ENCODE measurements around the gene DIAPH2.

DIAPH2 gene

DNA sequence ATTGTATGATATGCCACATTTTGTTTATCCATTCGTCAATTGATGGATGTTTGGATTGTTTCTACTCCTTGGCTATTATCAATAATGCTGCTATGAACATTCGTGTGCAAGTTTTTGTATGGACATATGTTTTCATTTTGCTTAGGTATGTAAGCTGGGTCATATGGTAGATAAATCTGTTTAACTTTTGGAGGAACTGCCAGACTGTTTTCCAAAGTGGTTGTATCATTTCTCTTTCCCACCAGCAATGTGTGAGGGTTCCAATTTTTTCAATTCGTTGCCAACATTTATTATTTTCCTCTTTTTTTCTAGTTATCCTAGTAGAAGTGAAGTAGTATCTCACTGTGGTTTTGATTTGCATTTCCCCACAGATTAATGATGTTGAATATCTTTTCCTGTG, 71.8 kb downstream of the DIAPH2 start:
- ChIA-PET CTCF (no interaction called here), POLR2A (no interaction called here)
- TF ChIP-seq, protein P1, sequence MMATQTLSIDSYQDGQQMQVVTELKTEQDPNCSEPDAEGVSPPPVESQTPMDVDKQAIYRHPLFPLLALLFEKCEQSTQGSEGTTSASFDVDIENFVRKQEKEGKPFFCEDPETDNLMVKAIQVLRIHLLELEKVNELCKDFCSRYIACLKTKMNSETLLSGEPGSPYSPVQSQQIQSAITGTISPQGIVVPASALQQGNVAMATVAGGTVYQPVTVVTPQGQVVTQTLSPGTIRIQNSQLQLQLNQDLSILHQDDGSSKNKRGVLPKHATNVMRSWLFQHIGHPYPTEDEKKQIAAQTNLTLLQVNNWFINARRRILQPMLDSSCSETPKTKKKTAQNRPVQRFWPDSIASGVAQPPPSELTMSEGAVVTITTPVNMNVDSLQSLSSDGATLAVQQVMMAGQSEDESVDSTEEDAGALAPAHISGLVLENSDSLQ (IDR thresholded peaks at IDR 0.05) = no peak
- TF ChIP-seq NFRKB (IDR thresholded peaks at IDR 0.05) (no peak), FOXA1 (IDR thresholded peaks at IDR 0.05) (no peak), LEF1 (IDR thresholded peaks at IDR 0.05; ENCODE audit: borderline replicate concordance) (no peak), ZNF384 (IDR thresholded peaks at IDR 0.05) (no peak), BHLHE40 (IDR thresholded peaks at IDR 0.05; ENCODE audit: borderline replicate concordance) (no peak), FOXK2 (IDR thresholded peaks at IDR 0.05) (no peak), L3MBTL2 (conservative IDR thresholded peaks at IDR 0.05) (no peak), ELF4 (IDR thresholded peaks at IDR 0.05) (no peak), TARDBP (IDR thresholded peaks at IDR 0.05) (no peak), HDGF (IDR thresholded peaks at IDR 0.05; ENCODE audit: borderline replicate concordance) (no peak), ARNT (IDR thresholded peaks at IDR 0.05) (no peak), FOXM1 (IDR thresholded peaks at IDR 0.05; ENCODE audit: borderline replicate concordance) (no peak), SP1 (IDR thresholded peaks at IDR 0.05) (no peak), CTBP1 (IDR thresholded peaks at IDR 0.05; ENCODE audit: borderline replicate concordance) (no peak), SUZ12 (IDR thresholded peaks at IDR 0.05) (no peak)
- DNase-seq (ENCODE audit: extremely low spot score) = no peak

DNA sequence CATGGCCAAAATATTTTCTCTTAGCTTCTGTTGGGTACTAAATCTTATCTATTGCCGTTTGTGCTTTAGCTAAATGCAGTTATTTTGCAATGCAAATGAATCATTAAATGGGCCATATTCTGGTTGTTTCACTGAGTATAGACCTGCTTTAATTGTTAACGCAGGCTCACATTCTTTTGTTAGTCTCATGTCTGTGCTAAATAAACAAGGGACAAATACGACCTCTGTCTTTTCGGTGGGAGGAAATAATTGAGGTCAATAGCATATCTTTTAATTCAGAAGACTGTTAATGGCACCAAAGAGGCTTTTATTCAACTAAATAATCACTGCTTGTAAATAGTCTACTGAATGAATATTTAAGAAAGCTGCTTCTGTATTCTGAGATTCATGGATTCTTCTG, 76.9 kb downstream of the DIAPH2 start:
- POLR2A ChIA-PET = no interaction called here
- TF ChIP-seq FOXM1 (IDR thresholded peaks at IDR 0.05; ENCODE audit: borderline replicate concordance) (no peak), ELF4 (IDR thresholded peaks at IDR 0.05) (no peak), FOXA1 (IDR thresholded peaks at IDR 0.05) (no peak), SP1 (IDR thresholded peaks at IDR 0.05) (no peak), TARDBP (IDR thresholded peaks at IDR 0.05) (no peak), CTBP1 (IDR thresholded peaks at IDR 0.05; ENCODE audit: borderline replicate concordance) (no peak), BHLHE40 (IDR thresholded peaks at IDR 0.05; ENCODE audit: borderline replicate concordance) (no peak), ZNF384 (IDR thresholded peaks at IDR 0.05) (no peak)
- TF ChIP-seq, protein P1 (IDR thresholded peaks at IDR 0.05) = no peak
- no peak for DNase-seq (ENCODE audit: extremely low spot score)
- CTCF ChIA-PET = no interaction called here

DNA sequence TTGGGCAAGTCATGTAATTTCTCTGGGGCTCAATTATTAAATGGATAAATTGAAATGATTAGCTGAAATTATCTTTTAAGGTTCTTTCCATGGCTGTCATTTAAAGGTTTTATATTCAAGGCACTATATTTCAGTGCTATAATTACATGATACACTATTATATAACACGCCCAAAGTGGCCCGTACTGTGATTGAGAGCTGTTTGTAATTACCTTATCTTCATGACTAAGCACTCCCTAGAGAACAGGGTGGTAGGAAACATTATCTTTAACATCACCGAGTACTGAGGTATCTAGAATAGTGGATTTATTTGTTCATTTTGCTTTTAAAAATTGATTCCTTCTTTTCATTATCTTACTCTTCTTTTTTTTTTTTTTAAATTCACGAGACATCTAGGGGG, 79.0 kb downstream of the DIAPH2 start:
- ChIA-PET CTCF (no interaction called here), POLR2A (no interaction called here)
- no peak for DNase-seq (ENCODE audit: extremely low spot score)
- TF ChIP-seq CTBP1 (IDR thresholded peaks at IDR 0.05; ENCODE audit: borderline replicate concordance) = no peak
- TF ChIP-seq FOXA1 (IDR thresholded peaks at IDR 0.05) = no peak
- TF ChIP-seq NFRKB (IDR thresholded peaks at IDR 0.05) = no peak
- no peak for TF ChIP-seq SP1 (IDR thresholded peaks at IDR 0.05)
- TF ChIP-seq FOXM1 (IDR thresholded peaks at IDR 0.05; ENCODE audit: borderline replicate concordance) = no peak
- no peak for TF ChIP-seq L3MBTL2 (conservative IDR thresholded peaks at IDR 0.05)
- TF ChIP-seq ELF4 (IDR thresholded peaks at IDR 0.05) = no peak
- no peak for TF ChIP-seq ZNF384 (IDR thresholded peaks at IDR 0.05)
- no peak for TF ChIP-seq BHLHE40 (IDR thresholded peaks at IDR 0.05; ENCODE audit: borderline replicate concordance)
- TF ChIP-seq, protein P1 (IDR thresholded peaks at IDR 0.05) = no peak
- TF ChIP-seq LEF1 (IDR thresholded peaks at IDR 0.05; ENCODE audit: borderline replicate concordance) = no peak
- no peak for TF ChIP-seq HDGF (IDR thresholded peaks at IDR 0.05; ENCODE audit: borderline replicate concordance)

DNA sequence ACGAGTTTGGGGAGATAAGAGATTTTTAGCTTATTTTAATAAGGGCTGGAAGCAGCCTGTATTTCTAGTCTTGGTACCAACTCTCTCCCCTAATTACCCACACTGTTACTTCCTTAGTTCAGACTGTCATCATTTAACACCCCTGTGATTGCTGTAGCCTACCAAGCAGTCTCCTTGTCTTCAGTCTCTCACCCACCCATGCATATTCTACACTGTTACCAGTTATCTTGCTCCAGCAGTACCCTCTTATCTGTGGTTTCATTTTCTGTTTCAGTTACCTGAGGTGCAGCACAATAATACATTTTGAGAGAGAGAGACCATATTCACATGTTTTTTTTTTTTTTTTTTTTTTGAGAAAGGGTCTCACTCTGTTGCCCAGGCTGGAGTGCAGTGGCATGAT, 80.2 kb downstream of the DIAPH2 start:
- TF ChIP-seq HDGF (IDR thresholded peaks at IDR 0.05; ENCODE audit: borderline replicate concordance) = no peak
- no peak for TF ChIP-seq TARDBP (IDR thresholded peaks at IDR 0.05)
- no peak for TF ChIP-seq NFRKB (IDR thresholded peaks at IDR 0.05)
- TF ChIP-seq BHLHE40 (IDR thresholded peaks at IDR 0.05; ENCODE audit: borderline replicate concordance) = no peak
- TF ChIP-seq, protein P1 (IDR thresholded peaks at IDR 0.05) = no peak
- no peak for TF ChIP-seq ARNT (IDR thresholded peaks at IDR 0.05)
- TF ChIP-seq FOXK2 (IDR thresholded peaks at IDR 0.05) = no peak
- TF ChIP-seq ZNF384 (IDR thresholded peaks at IDR 0.05) = no peak
- TF ChIP-seq FOXM1 (IDR thresholded peaks at IDR 0.05; ENCODE audit: borderline replicate concordance) = no peak
- no peak for TF ChIP-seq SUZ12 (IDR thresholded peaks at IDR 0.05)
- no peak for TF ChIP-seq CTBP1 (IDR thresholded peaks at IDR 0.05; ENCODE audit: borderline replicate concordance)
- no peak for TF ChIP-seq LEF1 (IDR thresholded peaks at IDR 0.05; ENCODE audit: borderline replicate concordance)
- no peak for TF ChIP-seq SP1 (IDR thresholded peaks at IDR 0.05)
- no peak for TF ChIP-seq FOXA1 (IDR thresholded peaks at IDR 0.05)
- no peak for TF ChIP-seq ELF4 (IDR thresholded peaks at IDR 0.05)
- no peak for TF ChIP-seq L3MBTL2 (conservative IDR thresholded peaks at IDR 0.05)
- DNase-seq (ENCODE audit: extremely low spot score) = no peak
- ChIA-PET POLR2A (no interaction called here), CTCF (interaction anchor here (0.7 kb wide), 1 partner anchor 1545 kb away, joined by 3 read pairs; no protein-coding TSS in a partner anchor)

DNA sequence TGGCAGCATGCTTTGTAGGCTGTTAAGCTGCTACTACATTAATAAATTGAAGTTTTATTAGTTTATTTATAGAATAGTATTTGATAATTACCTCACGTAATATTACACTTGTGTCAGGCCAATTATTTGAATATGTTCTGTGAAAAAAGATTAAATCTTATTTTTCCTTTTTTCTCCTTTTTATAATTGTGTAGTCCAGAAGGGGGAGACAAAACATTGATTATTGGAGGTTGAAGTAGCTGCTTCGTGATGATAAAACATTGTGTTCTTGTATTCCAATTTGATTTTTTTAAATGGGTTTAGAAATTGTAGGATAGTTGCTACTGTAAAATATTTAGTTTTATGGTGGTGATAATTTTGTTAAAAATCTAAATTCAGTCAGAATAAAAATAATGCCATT, 85.7 kb downstream of the DIAPH2 start:
- TF ChIP-seq LEF1 (IDR thresholded peaks at IDR 0.05; ENCODE audit: borderline replicate concordance) = no peak
- no peak for TF ChIP-seq CTBP1 (IDR thresholded peaks at IDR 0.05; ENCODE audit: borderline replicate concordance)
- no peak for TF ChIP-seq FOXA1 (IDR thresholded peaks at IDR 0.05)
- TF ChIP-seq NFRKB (IDR thresholded peaks at IDR 0.05) = no peak
- TF ChIP-seq SP1 (IDR thresholded peaks at IDR 0.05) = no peak
- TF ChIP-seq HDGF (IDR thresholded peaks at IDR 0.05; ENCODE audit: borderline replicate concordance) = no peak
- TF ChIP-seq, protein P1 (IDR thresholded peaks at IDR 0.05) = no peak
- TF ChIP-seq SUZ12 (IDR thresholded peaks at IDR 0.05) = no peak
- no peak for TF ChIP-seq TARDBP (IDR thresholded peaks at IDR 0.05)
- no peak for TF ChIP-seq ZNF384 (IDR thresholded peaks at IDR 0.05)
- no peak for TF ChIP-seq BHLHE40 (IDR thresholded peaks at IDR 0.05; ENCODE audit: borderline replicate concordance)
- no peak for TF ChIP-seq L3MBTL2 (conservative IDR thresholded peaks at IDR 0.05)
- TF ChIP-seq ARNT (IDR thresholded peaks at IDR 0.05) = no peak
- TF ChIP-seq FOXK2 (IDR thresholded peaks at IDR 0.05) = no peak
- no peak for TF ChIP-seq ELF4 (IDR thresholded peaks at IDR 0.05)
- TF ChIP-seq FOXM1 (IDR thresholded peaks at IDR 0.05; ENCODE audit: borderline replicate concordance) = no peak
- ChIA-PET CTCF (interaction anchor here (0.6 to 0.9 kb wide), 4 partner anchors 73 to 548 kb away, joined by 3 to 13 read pairs (median 5); no protein-coding TSS in a partner anchor), POLR2A (no interaction called here)
- peak; percentile 11 for DNase-seq (ENCODE audit: extremely low spot score)
